Uterus (tissue), 4 donors: Measurements from ENCODE around the gene FLNB. TPM values are rescaled to one million over a fixed set of nuclear protein-coding genes. Genes with fewer than 3 reads are reported as not detected.
"Not testable (repeated sequence)": the region's sequence is repeated elsewhere in the genome, so short reads cannot be mapped to it uniquely, and the experiment has no call there.

Experiments used
- DNase-seq, 2 donors: peaks; one replicate each; pipeline ENCODE4 v3.0.0-alpha.2; 2019 to 2020
- H3K27ac ChIP-seq, 2 donors: fragments of 200-600 bp; sonication (generic); 1 replicate in 1 of 2; 2 replicates in 1 of 2; pipeline ENCODE4 v1.5.1; 2016 to 2018
- H3K27me3 ChIP-seq, 2 donors: fragments of 200-600 bp; sonication (generic); one replicate each; pipeline ENCODE4 v1.5.1; 2018 to 2019; ENCODE audit warnings: control low read depth in 1 of 2
- H3K36me3 ChIP-seq, 2 donors: fragments of 200-600 bp; sonication (generic); one replicate each; pipeline ENCODE4 v1.5.1; 2019; ENCODE audit warnings: control low read depth in 1 of 2
- H3K4me1 ChIP-seq, 2 donors: fragments of 200-600 bp; sonication (generic); one replicate each; pipeline ENCODE4 v1.5.1; 2018 to 2019; ENCODE audit warnings: control low read depth in 1 of 2
- H3K4me3 ChIP-seq, 2 donors: fragments of 200-600 bp; sonication (generic); 1 replicate in 1 of 2; 2 replicates in 1 of 2; pipeline ENCODE4 v1.5.1; 2018 to 2019; ENCODE audit warnings: mild to moderate bottlenecking in 1 of 2
- H3K9me3 ChIP-seq, 2 donors: fragments of 200-600 bp; sonication (generic); one replicate each; pipeline ENCODE4 v1.5.1; 2019; ENCODE audit warnings: control low read depth in 1 of 2
- CTCF ChIP-seq, 4 experiments: fragments of 200-600 bp in 2 of 4; fragments of 450-650 bp in 2 of 4; sonication (generic) in 2 of 4; IDR thresholded peaks; one replicate each; pipeline ENCODE4 v1.5.1; 2016 to 2019; ENCODE audit warnings: antibody characterized with exemption in 4 of 4, mild to moderate bottlenecking in 2 of 4, moderate library complexity in 1 of 4
- POLR2A ChIP-seq, 2 donors: fragments of 450-650 bp; IDR thresholded peaks; one replicate each; pipeline ENCODE4 v1.6.1; 2016; ENCODE audit warnings: antibody characterized with exemption in 2 of 2, mild to moderate bottlenecking in 1 of 2, moderate library complexity in 1 of 2
- intact Hi-C: fragments of 100-400 bp; cut with DNase I; formaldehyde crosslinking; loops from one replicate; pipeline ENCODE4 v1.15.1; 2023; ENCODE audit warnings: low total_unique reads
- total RNA-seq, 4 donors: library from RNA; depleted of rRNA in 3 of 4; stranded (reverse); fragments of >200 nt in 3 of 4; gene quantifications; one replicate each; pipeline versions ENCODE4 v1.1.0 to v1.2.4, GENCODE V29; 2014 to 2023
- donor health status: DM: yes; HTN: yes; CAD: no.

Gene FLNB
- total RNA-seq, 4 donors from 2014 or later: 52.4 to 283 (median 148) TPM

GRCh38 chr3:58200121-58200709 is 192.0 kb downstream of the FLNB start:
- H3K9me3 ChIP-seq: no peaks in the 10 kb centered on the region
- H3K27me3 ChIP-seq: no peaks in the 10 kb centered on the region
- H3K27ac ChIP-seq: peak overlapping the region in 1 of 2 donors; percentile 55
- TF ChIP-seq POLR2A (IDR thresholded peaks at IDR 0.05) (no peak), CTCF (IDR thresholded peaks at IDR 0.05) (no peak)
- intact Hi-C loops: no loop called here
- H3K4me3 ChIP-seq: no peak overlapping the region
- H3K36me3 ChIP-seq: no peaks in the 10 kb centered on the region
- no peaks in the 10 kb centered on the region for H3K4me1 ChIP-seq
- DNase-seq: no peak

GRCh38 chr3:58200846-58201355 is 192.7 kb downstream of the FLNB start:
- Histone ChIP-seq H3K4me3 (no peak overlapping the region), H3K4me1 (no peaks in the 10 kb centered on the region), H3K9me3 (no peaks in the 10 kb centered on the region), H3K36me3 (no peaks in the 10 kb centered on the region), H3K27ac (peak overlapping the region; percentile 29 to 55), H3K27me3 (no peaks in the 10 kb centered on the region)
- no peak for TF ChIP-seq CTCF (IDR thresholded peaks at IDR 0.05)
- TF ChIP-seq POLR2A (IDR thresholded peaks at IDR 0.05): no peak
- DNase-seq: no peak
- intact Hi-C loops: no loop called here

GRCh38 chr3:58201451-58201850 is 193.2 kb downstream of the FLNB start:
- H3K27ac ChIP-seq, DNase-seq, H3K4me1 ChIP-seq, H3K4me3 ChIP-seq, H3K36me3 ChIP-seq, intact Hi-C loops, H3K27me3 ChIP-seq, H3K9me3 ChIP-seq: not testable (repeated sequence)

- intact Hi-C loops: no loop called here
- no peaks in the 10 kb centered on the region for H3K36me3 ChIP-seq
- no peaks in the 10 kb centered on the region for H3K9me3 ChIP-seq
- no peak overlapping the region for H3K27ac ChIP-seq
- DNase-seq: no peak
- no peaks in the 10 kb centered on the region for H3K27me3 ChIP-seq
- TF ChIP-seq CTCF (IDR thresholded peaks at IDR 0.05): no peak
- TF ChIP-seq POLR2A (IDR thresholded peaks at IDR 0.05): no peak
- H3K4me1 ChIP-seq: no peaks in the 10 kb centered on the region
- H3K4me3 ChIP-seq: no peak overlapping the region
These were observed 194.7 kb downstream of the FLNB start for GRCh38 chr3:58202917-58203360.

- Histone ChIP-seq H3K9me3 (no peaks in the 10 kb centered on the region), H3K4me1 (no peaks in the 10 kb centered on the region), H3K36me3 (no peaks in the 10 kb centered on the region), H3K27me3 (no peaks in the 10 kb centered on the region), H3K4me3 (no peak overlapping the region), H3K27ac (no peak overlapping the region)
- TF ChIP-seq CTCF (IDR thresholded peaks at IDR 0.05) (no peak), POLR2A (IDR thresholded peaks at IDR 0.05) (no peak)
- DNase-seq: no peak
- intact Hi-C loops: no loop called here
These were observed 195.3 kb downstream of the FLNB start for GRCh38 chr3:58203541-58203940.
